Stimulated activated naive CD4-positive, alpha-beta T cell (primary cell): ENCODE measurements around the gene ARL5A.
"Not testable (repeated sequence)": the region's sequence is repeated elsewhere in the genome, so short reads cannot be mapped to it uniquely, and the experiment has no call there.

Experiments used
- DNase-seq, 6 experiments: peaks; one replicate each; lab custom pipeline; 2025; lab: John Stamatoyannopoulos, UW

ARL5A gene, protein sequence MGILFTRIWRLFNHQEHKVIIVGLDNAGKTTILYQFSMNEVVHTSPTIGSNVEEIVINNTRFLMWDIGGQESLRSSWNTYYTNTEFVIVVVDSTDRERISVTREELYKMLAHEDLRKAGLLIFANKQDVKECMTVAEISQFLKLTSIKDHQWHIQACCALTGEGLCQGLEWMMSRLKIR

GRCh38 chr2:151828143-151828889 is at the start of gene ARL5A:
Gene ARL5A, minus strand, starts transcription at chr2:151828421. Its CDS starts 245 bp downstream, at chr2:151828176.
- peak; percentile 89 to 96 (median 90) for DNase-seq

DNA sequence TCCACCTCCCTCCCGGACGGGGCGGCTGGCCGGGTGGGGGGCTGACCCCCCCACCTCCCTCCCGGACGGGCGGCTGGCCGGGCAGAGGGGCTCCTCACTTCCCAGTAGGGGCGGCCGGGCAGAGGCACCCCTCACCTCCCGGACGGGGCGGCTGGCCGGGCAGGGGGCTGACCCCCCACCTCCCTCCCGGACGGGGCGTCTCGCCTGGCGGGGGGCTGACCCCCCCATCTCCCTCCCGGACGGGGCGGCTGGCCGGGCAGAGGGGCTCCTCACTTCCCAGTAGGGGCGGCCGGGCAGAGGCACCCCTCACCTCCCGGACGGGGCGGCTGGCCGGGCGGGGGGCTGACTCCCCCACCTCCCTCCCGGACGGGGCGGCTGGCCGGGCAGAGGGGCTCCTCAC is 47.4 kb upstream of the ARL5A start:
- DNase-seq = not testable (repeated sequence)

DNA sequence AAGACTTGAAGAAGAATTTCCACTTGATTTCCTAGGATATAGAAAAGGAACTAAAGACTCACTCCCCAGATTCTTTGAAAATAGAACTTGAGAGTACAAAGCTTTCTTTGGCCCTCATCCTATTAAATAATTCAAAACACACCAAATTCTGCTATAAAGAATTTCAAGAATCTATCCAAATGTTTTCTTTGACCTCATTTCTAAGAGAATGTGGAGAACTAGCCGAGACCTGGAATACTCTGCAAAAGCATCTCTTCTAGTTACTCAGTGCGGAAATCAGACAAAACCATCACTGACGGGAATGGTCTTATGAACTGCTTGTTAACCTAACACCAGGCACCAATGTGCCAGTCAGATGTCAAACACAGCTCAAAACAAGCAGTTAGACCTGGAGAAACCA is 44.2 kb upstream of the ARL5A start:
- DNase-seq = no peak

DNA sequence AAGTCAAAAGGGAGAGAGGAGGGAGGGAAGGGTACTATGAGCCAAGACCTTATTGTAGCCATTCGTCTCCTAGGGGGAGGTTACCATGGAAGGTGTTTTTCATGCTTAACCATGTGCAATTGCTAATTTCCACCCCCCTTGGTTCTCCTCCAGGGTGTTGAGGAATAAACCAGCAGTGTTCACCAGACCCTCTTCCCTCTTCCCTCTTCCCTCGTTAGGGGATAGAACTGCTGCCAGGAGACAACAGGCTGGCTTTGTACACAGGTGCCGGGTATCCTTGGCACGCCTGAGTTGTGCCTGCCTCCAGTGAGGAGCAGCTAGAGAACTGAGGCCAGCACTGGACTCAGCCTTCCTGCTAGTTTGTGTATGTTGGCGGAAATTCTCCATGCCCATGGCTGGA is 41.1 kb upstream of the ARL5A start:
- DNase-seq = no peak

- no peak for DNase-seq
Measured at GRCh38 chr2:151862700-151863099, 34.5 kb upstream of the ARL5A start.

- no peak for DNase-seq
Measured at GRCh38 chr2:151861174-151861573, 33.0 kb upstream of the ARL5A start.

- DNase-seq = no peak
Measured at GRCh38 chr2:151860613-151861146, 32.5 kb upstream of the ARL5A start.

GRCh38 chr2:151860210-151860609 is 32.0 kb upstream of the ARL5A start:
- DNase-seq = no peak

GRCh38 chr2:151857650-151858049 is 29.4 kb upstream of the ARL5A start:
- no peak for DNase-seq

DNA sequence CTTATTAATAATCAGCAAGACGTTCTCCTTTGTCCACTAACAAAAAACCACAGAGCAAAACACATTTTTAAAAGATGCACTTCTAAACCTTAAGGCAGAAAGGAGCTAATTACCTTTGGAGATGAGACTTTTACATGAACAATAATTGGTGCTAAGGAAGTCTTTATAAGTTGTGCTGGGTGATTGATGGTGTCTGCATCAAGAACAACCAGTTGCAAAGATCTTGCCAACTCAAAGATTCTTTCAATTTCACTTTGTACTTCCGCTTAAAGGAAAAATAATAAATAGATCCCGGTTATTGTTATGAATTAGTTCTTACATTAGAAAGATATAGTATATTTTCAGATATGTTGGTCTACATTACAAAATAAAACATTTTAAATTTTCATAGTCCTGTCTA is 26.9 kb upstream of the ARL5A start:
- DNase-seq = no peak

GRCh38 chr2:151853070-151853758 is 25.0 kb upstream of the ARL5A start:
- DNase-seq = no peak

DNA sequence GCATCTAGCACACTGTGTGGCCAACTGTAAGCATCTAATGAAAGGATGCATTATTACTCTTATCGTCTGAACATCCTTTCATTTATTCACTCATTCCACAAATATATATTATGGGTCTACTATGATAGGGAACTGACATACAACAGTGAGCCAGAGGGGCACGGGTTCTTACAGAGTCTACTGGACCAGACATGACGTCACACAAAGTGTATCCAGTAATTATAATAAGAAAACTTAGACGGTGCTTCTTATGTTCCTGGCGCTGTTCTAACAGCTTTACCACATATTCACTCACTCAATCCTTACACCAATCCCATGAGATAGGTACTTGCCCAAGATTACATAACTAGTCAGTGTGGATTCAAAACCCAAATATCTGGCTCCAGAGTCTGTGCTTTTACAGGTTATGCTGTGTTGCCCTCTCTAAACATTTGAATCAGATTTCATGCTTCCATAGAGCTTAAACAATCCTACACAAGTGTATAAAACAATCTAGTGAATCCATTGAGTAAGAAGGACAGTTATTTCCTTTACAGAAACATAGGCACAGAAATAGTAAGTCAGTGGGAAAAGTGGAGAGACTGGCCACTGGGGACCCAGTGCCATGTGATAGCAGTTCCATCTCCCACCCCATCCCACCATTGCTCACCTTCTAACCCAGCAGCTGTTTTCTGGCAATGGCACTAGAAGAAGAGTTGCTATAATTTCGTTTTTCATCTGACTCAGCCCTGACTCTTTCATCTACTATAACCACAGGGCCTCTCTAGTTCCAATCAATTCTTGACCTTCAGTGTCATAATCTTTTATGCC is 24.2 kb upstream of the ARL5A start:
- DNase-seq = no peak

DNA sequence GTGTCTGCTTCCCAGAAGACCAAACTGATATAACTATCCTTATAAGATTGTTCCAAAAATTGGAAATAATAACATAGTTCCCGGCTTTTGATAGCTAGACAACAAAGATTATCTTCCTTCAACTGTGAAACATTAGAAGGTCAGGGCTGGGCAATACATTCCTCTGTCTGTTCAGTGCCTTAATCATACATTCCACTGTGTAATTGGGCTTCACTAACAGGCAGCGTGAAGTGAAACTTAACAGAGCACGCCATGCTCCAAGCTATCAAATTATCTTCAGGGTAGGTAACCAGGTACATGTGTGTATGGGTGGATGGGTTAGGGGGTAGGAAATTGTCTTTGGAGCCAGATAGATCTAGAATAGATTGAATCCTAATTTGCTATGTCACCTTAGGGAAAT is 23.5 kb upstream of the ARL5A start:
- no peak for DNase-seq

- no peak for DNase-seq
Measured at GRCh38 chr2:151849413-151850010, 21.3 kb upstream of the ARL5A start.

GRCh38 chr2:151845884-151846283 is 17.7 kb upstream of the ARL5A start:
- no peak for DNase-seq

GRCh38 chr2:151845481-151845880 is 17.3 kb upstream of the ARL5A start:
- DNase-seq = no peak

DNA sequence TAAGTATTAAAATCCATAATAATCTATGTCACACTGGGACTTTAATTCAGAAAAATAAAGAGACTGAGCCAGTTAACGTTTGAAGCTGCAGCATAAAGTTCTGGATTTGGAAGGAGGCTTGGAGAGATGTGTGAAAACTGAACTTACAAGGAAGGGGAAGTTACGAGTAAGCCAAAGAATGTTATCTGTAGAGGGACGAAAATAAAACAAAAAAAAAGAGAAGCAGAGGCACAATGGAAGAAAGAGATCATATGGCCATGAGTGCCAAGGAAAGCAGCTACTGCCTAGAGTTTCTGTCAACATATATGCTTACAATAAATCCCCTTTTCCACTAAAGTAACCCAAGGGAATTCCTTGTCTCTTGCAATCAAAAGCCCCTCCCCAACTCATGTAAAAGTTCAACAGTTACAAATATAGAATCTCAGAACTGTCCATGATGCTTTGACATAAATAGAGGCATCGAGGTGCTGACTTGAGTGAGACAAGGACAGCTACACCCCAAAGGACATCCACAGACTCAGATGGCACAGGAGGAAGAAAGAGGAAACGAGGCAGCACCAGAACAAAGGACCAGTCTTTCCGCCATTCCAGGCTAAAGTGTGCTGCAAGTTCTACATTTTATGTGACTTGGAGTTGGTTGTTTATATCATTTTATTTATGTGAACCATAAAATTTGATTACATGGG is 16.1 kb upstream of the ARL5A start:
- no peak for DNase-seq

GRCh38 chr2:151843691-151844061 is 15.5 kb upstream of the ARL5A start:
- no peak for DNase-seq

- no peak for DNase-seq
Measured at GRCh38 chr2:151842830-151843690, 14.8 kb upstream of the ARL5A start.

- no peak for DNase-seq
Measured at GRCh38 chr2:151841047-151841424, 12.8 kb upstream of the ARL5A start.
